GM19043 (cell line): ENCODE measurements around the gene PIK3C2G.
"Not testable (repeated sequence)": the region's sequence is repeated elsewhere in the genome, so short reads cannot be mapped to it uniquely, and the experiment has no call there.

ENCODE experiments used
- ATAC-seq: cut with Tn5 transposase; IDR thresholded peaks from one replicate; pipeline ENCODE4 v1.9.1; 2021; ENCODE audit warnings: low read depth; ENCODE audit not compliant: unreplicated experiment

PIK3C2G gene, protein sequence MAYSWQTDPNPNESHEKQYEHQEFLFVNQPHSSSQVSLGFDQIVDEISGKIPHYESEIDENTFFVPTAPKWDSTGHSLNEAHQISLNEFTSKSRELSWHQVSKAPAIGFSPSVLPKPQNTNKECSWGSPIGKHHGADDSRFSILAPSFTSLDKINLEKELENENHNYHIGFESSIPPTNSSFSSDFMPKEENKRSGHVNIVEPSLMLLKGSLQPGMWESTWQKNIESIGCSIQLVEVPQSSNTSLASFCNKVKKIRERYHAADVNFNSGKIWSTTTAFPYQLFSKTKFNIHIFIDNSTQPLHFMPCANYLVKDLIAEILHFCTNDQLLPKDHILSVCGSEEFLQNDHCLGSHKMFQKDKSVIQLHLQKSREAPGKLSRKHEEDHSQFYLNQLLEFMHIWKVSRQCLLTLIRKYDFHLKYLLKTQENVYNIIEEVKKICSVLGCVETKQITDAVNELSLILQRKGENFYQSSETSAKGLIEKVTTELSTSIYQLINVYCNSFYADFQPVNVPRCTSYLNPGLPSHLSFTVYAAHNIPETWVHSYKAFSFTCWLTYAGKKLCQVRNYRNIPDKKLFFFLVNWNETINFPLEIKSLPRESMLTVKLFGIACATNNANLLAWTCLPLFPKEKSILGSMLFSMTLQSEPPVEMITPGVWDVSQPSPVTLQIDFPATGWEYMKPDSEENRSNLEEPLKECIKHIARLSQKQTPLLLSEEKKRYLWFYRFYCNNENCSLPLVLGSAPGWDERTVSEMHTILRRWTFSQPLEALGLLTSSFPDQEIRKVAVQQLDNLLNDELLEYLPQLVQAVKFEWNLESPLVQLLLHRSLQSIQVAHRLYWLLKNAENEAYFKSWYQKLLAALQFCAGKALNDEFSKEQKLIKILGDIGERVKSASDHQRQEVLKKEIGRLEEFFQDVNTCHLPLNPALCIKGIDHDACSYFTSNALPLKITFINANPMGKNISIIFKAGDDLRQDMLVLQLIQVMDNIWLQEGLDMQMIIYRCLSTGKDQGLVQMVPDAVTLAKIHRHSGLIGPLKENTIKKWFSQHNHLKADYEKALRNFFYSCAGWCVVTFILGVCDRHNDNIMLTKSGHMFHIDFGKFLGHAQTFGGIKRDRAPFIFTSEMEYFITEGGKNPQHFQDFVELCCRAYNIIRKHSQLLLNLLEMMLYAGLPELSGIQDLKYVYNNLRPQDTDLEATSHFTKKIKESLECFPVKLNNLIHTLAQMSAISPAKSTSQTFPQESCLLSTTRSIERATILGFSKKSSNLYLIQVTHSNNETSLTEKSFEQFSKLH (N-terminal part only)

GRCh38 chr12:18261273-18261672 lies at the start of gene PIK3C2G:
TSS of gene PIK3C2G (plus strand) at chr12:18261518. CDS start at chr12:18282082, 20,564 bp downstream.
- ATAC-seq: no peak

DNA sequence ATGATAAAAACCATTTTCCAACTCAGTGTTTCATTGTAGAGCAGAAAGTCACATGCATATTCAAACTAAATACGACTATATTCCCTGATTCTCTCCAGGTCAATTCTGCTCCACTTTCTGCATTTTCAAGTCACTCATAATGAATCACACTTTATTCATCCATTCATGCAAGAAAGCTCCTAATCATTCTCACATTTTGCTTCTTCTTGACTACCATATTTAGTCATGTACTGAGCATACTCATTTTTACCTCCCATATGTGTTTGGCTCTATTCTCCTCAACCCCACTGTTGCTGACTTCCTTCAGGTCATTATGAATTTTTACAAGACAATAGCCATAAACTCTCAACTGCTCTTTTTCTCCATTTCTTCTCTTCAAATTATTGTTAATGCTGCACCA lies 43.4 kb upstream of the PIK3C2G start:
- ATAC-seq: no peak

GRCh38 chr12:18221726-18222125 lies 39.6 kb upstream of the PIK3C2G start:
- ATAC-seq: no peak

GRCh38 chr12:18222699-18223098 lies 38.6 kb upstream of the PIK3C2G start:
- no peak for ATAC-seq

GRCh38 chr12:18224745-18225144 lies 36.6 kb upstream of the PIK3C2G start:
- no peak for ATAC-seq

DNA sequence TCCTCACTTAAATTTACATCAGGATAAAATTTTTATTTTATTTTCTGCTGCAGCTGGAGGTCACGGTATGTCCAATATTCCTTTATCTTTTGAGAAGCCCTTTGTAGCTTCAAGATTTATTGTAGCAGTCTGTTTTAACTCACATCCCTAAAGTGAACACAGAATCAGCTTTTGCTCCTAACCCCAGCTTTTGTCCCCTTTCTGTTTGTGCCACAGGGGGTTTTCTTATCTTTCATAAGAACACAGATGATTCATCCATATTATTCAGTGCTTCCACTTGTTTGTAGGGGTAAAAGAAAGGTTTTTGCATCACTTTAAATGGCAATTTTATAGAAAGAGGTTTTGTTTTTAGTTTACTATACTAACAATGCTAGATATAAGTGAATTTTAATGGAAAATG lies 21.8 kb upstream of the PIK3C2G start:
- no peak for ATAC-seq

- ATAC-seq: no peak
Observed at GRCh38 chr12:18242380-18243089, 18.8 kb upstream of the PIK3C2G start.

GRCh38 chr12:18243238-18243637 lies 18.1 kb upstream of the PIK3C2G start:
- ATAC-seq: no peak

DNA sequence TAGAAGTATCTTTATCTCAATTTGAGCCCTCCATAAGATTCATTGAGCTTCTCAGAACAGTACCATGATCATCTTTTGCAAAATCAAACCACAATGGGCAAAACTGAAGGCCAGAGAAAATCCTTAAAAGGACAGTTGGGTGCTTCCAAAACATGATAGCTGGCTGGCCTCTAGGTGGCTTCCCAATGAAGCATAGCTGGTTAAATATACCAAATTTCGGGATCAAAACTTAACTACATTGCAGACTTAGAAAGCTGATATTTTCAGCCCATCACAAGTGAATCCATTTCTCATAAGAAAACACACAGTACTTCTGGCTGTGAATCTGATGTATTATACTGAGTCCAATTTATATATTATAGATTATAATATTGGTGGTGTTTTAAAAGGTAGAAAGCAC lies 15.3 kb upstream of the PIK3C2G start:
- no peak for ATAC-seq

DNA sequence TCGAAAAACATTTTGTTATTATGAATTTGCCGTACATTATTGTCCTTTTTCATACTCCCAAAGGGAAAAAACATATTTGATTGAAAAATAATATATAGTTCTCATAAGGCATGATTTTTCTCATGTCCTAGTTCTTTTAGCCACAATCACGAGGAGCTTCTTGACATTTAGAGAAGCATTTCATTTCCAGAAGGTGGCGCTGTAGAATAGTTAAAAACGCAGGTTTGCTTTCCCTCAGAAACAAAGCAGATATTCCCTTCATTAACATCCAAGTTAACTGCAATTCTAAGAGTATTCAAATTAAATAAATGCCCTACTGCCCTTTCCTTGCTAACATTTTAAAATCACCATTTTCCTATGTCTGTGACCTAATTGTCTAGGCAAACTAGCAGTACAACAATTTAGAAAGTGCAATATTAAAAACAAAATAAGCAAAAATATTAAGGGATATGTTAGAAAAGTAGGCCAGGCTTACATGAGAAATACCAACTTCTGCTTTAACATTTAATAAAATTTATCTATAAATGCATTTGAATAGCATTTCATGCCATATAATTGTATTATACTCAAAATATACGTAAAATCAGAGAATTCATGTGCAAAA lies 10.9 kb upstream of the PIK3C2G start:
- no peak for ATAC-seq

DNA sequence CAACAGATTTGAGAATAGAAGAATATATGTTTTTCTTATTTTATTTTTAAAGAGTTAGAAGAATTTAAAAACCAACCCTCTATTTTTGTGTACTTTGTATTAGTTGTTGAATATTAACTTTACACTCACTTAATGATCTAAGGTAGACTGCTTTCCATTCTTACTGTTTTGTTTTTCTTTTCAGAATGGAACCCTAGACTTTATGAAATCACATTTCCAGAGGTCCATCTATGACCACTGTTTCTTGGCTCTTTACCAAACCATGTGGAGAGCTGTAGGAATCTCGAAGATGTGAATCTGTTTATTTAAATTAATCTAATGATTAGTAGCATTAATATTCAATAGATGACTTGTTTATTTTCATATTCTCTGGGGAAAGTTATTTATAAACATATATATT lies 7.2 kb upstream of the PIK3C2G start:
- ATAC-seq: no peak

DNA sequence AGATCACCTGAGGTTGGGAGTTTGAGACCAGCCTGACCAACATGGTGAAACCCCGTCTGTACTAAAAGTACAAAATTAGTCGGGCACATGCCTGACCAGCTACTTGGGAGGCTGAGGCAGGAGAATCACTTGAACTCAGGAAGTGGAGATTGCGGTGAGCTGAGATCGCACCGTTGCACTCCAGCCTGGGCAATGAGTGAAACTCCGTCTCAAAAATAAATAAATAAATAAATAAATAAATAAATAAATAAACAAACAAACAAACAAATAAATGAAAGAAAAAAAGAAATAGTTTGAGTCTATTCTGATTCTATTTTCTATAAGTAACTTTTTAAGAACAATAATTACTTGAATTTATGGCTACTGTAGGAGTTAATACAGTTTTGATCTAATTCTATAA lies 6.3 kb upstream of the PIK3C2G start:
- not testable (repeated sequence) for ATAC-seq

DNA sequence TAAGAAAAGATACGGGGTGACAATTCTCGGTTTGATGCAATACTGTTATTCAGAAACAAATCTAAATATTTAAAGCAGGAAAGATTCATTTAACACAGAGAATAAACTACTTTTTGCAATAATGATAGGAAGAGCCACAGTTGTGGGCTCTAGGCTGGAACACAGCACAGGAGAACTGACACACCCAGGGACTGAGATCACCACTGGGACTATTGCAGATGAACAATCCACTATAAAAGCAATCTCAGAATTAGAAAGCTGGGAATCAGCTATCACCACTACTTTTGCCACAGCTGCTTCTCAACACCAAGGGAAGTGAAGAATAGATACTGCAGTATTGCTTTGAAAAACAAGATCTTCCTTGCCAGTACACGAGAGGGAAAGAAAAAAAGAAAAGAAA lies 4.1 kb upstream of the PIK3C2G start:
- no peak for ATAC-seq

- no peak for ATAC-seq
Observed at GRCh38 chr12:18258929-18259328, 2.4 kb upstream of the PIK3C2G start.

DNA sequence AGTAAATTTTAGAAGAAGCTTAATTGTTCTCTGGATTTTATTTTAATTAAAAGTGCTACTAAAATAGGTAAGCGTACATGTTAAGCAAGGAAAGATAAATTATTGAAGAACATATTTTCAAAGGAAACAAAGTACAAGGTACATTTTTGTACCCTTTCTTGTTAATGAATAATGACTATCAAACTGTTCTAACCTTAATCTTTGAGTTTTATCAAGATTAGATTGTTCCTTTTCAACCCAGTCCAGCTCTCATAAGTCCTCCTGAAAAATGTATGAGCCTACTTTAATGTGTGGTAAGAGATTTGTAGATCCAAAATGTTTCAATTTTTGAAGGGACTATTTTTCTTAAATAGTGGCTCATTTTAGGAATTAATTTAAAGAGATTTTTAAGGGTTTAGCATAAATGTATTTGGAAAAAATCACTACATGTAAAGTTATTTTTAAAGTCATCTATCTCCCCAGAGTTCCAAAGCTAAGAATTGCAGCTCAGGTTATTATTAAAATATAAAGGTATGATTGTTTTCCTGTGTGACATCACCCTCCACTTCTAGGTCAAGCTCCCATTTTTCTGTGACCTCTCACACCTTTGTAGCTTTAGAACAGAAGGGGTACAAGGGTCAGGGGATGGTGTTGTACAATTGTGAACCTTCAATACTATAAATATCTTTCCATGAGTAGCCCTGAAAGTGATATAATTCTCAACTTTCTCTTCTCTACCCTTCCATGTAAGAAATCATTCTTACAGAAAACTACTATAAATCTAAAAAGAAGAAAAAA lies 1.2 kb upstream of the PIK3C2G start:
- no peak for ATAC-seq

DNA sequence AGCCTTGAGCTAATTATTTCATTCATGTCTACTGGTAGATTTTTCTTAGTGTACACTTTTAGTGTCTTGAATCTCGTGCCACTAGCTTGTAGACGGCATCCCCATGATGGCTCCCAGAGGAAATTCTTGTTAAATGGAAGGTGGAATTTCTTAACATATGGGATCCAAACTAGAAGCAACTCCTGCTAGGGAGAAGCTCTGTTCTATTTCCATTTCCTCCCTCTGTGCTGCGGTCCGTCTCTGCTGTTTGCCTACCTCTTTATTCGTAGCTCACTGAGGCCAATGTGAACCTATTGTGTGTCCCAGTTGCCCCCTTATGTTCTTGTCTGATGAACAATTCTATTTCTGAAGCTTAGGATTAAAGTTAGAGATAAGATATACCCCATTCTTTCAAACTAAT lies 588 bp downstream of the PIK3C2G start:
- no peak for ATAC-seq

DNA sequence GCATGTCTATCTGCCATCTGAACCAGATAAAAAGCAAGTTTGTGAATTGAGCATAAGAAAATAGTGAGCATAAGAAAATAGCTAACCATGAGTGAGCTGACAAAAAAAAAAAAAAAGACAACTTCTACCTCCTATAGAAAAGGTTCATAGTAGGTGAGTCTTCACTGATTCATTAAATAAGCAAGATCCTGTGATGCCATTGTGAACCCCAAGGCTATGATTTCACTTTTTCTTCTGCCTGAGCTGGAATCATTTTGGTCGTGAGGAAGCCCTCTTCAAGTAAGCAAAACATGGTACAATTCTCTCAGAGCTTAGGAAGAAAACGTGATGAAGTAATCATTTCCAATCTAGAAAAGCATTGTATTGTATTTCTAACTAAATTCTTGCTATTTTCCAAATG lies 1.2 kb downstream of the PIK3C2G start:
- no peak for ATAC-seq

- ATAC-seq: no peak
Observed at GRCh38 chr12:18264581-18265075, 3.3 kb downstream of the PIK3C2G start.
